Stimulated activated CD4-positive, alpha-beta T cell treated with anti-CD3 and anti-CD28 coated beads, Interleukin-4, amount 100 ng/mL, for 48 hours (primary cell): ENCODE results near the gene AFAP1.

Experiments
- DNase-seq, 2 donors: peaks; one replicate each; pipeline ENCODE4 v3.0.0-alpha.2; 2020; ENCODE audit warnings: low read depth in 2 of 2

Gene AFAP1

DNA sequence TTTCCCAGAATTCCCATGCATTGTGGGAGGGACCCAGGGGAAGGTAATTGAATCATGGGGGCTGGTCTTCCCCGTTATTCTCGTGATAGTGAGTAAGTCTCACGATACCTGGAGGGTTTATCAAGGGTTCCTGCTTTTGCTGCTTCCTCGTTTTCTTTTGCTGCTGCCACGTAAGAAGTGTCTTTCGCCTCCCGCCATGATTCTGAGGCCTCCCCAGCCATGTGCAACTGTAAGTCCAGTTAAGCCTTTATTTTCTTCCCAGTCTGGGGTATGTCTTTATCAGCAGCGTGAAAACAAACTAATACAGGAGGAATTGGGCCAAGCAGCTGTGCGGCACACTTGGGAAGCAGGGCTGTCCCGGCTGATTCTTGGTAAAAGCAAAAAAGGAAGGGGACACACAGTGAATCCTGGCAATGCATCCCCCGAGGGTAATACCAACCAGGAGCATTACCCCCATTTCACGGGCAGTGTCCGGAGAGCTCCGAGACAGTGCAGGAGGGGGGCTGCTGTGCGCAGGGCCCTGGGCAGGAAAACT is 185.7 kb downstream of the AFAP1 start:
- DNase-seq = no peak

DNA sequence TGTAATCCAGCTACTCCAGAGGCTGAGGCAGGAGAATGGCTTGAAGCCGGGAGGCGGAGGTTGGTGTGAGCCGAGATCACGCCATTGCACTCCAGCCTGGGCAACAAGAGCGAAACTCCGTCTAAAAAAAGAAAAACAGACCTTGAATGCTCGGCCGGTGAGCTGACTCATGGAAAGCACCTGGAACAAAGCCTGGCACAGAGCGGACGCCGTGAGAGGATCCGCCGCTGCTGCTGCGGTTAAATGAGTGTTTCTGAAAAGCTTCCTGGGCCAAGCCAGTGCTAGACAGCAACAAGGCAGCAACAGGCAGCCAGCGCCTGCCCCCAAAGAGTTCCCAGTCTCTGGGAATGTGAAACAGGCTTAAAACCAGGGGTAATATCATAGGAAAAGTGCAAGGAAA is 186.4 kb downstream of the AFAP1 start:
- no peak for DNase-seq

DNA sequence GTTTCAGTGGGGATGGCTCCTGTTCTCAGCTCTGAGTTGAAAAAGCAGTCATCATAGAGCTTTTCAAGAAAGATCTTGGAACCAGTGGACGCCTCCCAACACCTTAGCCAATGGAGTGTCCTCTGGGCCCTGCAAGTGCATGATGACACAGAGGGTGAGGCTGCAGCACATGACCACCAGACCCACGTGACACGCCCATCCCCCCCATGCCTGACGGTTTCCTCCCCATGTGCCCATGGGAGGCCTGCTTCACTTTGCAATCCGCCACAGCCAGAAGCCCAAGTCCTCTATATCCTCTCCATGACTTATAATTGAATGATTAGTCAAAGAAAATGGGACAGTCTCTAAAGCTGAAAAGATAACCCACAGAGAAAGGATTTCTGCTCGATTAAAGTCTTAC is 187.0 kb downstream of the AFAP1 start:
- no peak for DNase-seq

DNA sequence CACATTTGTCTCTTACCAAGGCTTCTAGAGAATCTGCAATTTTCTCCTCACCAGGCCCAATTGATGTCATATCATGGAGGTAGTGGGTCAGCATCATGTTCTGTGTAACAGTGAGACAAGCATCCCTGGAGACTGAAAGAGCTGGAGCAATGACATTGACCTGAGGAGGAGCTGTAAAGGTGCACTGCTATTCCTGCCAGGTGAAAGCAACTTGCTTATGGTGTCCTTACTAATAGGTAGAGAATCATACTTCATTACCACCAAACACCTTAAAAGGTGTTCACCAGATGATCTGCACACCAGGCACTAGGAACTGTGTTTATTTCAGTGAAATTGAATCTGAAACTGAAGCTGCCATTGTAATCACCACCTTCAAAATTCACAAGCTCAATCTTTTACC is 188.7 kb downstream of the AFAP1 start:
- no peak for DNase-seq

DNA sequence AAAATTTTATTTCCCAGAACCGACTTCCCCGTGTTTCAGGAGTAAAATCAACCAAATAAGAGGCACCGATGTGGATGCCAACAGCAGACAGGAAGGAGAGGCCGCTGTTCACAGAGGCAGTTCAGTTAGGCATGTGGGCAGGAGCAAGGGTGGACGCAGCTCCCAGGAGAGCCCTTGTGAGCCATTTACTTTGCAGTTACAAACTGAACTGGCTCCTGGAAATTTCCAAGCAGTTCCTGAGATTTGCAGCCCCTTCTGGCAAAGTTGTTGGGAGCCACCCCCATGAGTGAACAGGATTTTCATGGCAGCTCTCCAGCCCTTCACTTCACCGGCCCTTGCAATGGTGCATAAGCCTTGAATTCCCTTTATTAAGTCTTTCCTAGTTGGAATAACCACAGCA is 189.1 kb downstream of the AFAP1 start:
- no peak for DNase-seq

DNA sequence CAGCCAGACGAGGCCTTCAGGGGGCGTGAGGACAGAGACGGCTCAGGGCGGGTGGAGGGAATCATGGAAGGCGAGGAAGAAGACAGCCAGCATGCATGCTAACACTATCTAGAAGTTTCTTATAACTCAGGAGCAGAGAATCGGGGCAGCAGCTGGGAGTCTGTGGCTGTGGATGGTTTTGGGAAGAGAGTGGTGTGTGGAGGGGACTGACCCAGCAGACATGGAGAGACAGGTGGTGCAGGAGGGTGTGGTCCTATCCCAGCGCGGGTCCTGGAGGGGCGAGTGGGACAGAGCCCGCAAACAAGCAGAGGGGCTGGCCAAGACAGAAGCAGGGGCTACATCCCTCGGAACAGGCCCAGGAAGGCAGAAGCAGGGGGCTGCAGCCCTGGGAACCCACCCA is 192.1 kb downstream of the AFAP1 start:
- no peak for DNase-seq

DNA sequence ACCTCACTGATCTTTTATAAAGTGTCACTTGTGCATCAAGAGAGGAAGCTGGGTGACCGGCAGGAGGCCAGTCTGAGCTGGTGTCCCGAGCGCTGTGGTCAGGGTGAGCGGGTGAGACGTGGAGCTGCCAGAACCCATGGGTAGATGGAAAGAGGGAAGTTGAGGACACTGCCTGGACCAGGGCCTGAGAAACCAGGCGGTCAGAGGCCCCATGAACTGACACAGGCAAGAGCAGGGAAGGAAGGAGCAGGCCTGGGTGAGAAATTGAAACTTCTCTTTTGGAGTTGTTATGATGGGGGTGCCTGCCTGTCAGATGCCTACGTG is 192.6 kb downstream of the AFAP1 start:
- DNase-seq = no peak

DNA sequence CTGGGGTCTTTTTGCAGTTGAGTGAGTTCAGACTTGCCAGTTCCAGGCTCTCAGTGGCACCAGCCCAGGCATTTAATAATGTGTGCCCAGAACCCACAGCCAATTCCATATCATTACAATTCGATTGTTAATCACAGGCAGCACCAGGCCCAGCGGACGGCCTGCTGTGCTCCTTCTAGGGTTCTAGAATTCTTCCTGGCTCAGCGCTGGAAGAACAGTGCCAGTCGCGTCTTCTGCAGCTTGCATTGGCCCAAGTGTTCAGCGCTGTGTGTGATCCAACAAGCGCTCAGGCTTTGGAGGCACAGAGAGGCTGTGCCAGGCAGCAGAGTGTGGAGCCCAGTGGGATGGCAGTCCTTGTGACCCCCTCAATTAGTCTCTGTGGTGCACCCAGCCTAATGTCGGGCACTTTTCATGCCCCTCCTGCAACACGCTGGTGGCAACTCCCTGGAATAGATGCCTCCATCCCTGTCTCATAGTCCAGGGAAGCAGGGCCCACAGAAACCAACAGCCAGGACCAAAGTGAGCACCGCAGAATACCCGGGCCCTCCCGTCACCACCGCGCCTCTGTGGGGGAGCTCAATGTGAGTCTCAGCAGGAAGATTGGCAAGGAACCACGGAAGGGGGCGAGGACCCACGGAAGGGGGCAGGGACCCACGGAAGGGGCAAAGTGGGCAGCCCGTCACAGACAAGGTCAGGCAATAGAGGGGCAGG is 193.2 kb downstream of the AFAP1 start:
- DNase-seq = no peak

DNA sequence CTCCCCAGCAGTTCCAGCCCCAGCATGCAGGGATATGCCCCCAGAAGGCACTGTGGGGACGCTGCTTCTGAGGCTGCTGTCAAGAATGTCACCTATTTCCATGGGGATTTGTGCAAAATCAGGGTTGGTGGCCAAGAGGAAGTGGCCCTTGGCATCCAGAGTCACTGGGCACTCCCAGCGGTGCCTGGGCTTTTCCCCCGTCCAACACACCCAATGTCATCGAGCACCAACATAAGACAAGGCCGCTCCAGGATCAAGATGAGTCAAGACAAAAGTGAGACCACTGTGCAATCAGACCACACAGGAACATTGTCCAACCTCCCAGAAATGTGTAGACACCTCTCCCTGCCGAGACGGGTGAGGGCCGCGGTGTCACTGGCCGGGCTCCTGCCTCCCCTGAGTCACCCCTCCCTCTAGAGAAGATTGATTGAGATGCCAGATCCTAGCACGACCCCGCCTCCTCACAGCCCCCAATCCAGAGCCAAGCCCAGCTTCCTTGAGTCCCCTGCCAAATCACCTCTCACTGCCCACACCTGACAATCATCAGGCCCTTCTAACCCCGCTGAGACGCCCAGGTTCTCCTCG is 194.3 kb downstream of the AFAP1 start:
- no peak for DNase-seq

DNA sequence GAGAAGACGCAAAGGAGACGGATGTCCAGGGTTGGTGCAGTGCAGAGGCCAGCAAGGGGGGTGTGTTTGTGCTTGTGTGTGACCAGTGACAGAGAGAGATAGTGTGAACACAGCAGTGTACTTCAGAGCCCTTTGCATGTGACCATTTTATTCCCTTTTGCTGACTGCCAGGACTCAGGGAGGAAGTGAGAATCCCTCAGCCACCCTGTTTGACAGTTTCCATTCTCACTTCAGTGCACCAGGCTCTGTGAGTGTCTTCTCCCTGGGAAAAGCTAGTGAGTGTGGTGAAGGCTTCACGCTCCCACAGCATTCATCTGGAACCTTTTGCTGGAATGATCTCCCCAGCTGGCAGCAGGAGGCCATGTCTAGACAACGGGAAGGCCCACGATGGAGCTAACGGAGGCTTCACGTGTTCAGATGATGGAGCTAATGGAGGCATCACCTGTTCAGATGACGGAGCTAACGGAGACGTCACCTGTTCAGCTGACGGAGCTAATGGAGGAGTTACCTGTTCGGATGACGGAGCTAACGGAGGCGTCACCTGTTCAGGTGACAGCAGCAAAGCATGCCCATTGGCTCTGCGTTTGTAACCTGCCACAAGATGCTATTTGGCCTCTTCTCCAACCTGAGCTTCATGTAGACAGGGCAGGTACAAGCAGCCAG is 195.4 kb downstream of the AFAP1 start:
- no peak for DNase-seq

DNA sequence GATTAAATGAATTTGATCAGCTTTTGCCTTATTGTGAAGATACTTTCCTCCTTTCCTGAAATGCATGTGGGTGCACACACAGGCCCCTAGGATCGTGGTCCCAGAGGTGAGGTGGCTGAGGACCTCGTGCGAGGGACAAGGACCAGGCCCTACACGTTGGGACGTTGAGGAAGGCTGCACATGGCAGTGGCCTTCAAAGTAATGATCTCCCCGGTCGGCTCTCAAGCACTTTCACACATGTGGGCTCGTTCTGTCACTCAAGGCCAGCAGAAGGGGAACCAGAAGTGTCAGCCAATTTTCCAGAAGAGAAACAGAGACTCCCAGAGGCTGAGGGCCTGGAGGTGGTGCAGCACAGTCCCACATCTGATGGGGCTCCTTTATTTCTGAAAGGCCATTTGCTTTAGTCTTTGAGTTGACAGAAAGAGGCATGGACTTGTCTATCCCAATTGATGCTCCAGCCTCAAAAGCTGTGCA is 196.8 kb downstream of the AFAP1 start:
- no peak for DNase-seq

DNA sequence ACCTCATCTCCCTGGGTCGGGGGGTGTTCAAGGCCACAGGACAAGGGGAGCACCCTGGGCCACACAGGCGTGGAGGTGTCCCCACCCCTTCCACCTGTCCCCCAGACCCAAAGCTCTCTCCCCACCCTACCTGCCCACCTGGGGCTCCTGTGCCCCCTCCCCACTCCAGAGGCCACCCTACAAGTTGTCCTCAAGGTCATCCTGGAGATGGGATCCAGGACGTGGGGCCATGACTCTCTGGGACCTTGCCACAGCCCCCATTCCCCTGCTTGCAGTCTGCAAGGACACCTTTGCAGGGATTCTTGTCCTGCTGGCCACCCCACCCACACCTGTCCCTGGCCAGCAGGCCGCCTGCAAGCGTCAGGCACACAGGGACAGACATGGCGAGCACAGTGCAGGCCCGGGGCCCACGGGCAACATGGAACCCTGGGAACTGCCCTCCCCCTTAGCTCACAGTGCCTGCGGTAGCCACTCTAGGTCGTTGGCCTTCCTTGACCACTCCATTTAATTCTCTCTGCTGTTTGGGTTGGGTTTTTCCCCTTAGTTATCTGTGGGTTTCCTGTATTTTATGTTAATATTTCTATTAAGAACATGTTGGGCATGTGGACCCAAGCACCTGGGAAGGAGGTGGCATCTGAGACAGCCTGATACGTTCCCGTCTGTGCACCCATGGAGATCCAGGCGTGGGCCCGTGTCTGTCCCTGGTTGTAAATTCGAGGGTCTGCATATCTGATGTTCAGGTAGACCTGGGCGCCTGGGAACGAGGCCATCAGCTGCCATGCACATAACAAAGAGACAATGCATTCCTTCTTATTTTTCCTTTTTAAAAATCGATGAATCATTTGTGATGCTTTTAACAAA is 197.5 kb downstream of the AFAP1 start:
- no peak for DNase-seq

DNA sequence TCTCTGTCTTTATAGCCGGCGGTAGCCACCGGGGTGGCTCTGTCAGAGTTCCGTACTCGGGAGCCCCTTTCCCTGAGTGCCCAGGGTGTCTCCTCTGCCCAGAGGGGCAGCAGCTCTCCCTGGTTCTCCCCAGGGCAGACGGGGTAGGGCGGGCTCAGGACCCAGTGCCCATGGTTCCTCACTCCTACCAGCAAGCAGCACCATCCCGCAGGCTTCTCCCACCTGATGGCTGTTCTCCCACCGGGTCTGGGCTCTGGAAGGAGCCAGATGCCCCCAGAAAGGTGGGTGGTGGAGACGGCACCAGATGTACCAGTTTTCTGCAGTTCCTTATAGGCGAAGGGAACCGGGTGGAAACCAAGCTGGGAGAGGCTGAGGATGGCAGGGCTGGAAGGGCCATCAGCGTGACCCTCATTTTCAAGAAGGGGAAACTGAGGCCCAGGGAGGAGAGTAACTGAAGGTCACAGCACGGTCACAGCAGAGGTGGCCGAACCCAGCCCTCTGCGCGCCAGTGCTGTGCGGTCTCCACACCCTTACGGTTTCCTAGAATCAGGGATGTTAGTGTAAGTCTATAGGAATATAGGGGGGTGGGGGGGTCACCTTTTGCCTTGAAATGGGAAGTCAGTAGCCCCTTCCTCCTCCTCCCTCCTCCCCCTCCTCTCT is 198.7 kb downstream of the AFAP1 start:
- no peak for DNase-seq

DNA sequence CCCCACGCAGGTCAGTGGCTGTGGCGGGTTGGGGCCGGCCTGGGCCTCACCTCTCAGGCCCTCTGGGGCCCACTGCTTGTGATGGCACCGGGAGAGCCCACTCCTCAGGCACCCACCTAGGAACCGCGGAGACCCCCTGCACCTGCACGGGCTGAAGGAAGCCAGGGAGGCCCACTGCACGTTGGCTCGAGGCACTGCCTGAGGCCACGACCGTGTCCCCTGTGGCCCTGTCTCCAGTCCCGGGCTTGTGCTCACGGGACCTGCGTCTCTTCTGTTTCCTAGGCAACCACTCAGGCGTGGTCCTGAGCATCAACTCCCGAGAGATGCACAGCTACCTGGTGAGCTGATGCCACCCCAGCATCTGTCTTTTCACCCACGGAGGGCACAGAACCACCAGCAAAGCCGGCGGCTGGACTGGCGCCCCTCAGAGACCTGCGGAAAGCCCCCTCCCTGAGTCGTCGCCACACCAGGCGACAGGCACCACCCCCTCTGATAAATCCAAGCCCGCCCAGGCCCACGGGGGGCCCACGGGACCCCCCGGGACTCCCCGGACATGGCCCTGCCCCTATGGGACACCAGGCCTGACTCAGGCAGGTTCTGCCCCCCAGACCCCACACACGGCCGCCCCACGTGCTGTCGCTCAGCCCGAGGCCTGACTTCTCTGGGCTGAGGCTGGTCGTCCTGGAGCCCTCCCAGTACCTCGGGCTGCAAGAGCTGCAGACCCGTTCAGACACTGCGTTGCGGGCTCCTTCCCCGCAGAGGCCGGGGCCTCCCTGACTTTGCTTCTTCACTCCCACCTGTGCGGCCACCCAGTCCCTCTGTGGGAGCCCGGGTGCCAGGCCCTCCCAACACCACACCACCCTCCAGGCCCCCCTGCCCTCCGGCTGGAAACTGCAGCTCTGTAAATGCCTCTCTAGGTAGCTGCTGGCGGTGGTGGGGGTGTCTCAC is 199.5 kb downstream of the AFAP1 start:
- no peak for DNase-seq

DNA sequence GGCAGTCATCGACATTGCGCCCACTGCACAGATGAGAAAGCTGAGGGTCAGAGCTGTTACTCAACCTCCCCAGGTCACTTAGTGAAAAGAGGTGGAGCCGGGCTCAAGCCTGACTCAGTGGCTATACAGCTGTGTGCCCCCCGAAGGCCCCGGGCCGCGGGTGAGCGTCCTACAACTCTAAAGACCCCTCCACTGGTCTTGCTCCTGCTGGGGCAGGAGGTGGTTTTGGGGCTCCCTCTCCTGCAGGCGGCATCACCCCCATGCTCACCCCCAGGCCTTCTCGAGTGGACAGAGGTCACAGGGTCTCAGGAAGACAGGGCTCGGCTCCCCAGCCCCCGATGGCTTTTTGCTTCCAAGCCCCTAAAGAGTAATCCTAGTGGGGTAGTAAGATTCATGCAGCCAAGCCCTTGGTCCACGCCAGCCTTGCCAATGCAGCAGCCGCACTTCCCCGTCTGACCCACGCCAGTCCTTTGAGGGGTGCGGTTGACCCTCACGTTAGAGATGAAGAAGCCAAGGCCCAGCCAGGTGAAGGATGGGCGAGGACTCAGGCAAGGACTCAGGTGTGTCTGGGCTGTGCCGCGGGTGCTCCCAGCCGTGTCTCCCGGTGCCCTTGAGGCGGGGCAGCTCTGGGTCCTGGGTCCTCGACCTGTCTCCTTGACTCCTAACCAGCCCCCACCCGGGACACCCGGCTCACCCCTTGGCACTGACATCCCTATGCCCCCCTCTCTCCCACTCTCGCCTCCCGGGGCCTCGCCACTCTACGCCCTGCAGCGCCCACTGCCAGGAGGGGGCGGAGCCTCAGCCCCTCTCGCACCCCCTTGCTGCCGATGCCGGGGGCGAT is 200.4 kb downstream of the AFAP1 start:
- DNase-seq = no peak

DNA sequence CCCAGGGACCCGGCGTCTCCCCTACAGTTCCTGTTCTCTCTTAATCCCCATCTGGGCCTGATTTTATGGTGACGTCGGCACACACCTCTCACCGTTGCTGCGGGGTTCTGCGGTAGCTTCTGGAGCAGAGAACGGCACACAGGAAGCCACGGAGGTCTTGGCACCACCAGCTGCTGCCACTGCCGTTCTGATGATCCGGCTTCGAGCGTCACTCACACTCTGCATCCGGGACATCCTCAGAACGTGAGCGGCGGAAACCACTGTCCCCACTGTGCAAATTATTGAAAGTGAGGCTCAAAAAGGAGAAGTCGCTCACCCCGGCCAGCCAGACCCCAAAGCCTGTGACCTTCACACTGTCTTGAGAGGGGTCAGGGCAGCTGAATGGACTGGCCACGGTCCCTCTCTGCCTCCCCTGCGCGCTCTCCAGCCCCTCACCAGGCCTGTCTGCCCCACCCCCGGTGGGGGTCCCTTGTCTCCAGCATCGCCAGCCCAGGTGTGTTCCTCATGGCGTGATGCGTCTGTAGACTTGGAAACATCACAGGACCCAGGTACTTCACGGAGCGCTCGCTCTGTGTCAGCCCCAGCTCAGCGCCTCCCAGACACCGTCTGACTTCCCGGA is 201.1 kb downstream of the AFAP1 start:
- no peak for DNase-seq

DNA sequence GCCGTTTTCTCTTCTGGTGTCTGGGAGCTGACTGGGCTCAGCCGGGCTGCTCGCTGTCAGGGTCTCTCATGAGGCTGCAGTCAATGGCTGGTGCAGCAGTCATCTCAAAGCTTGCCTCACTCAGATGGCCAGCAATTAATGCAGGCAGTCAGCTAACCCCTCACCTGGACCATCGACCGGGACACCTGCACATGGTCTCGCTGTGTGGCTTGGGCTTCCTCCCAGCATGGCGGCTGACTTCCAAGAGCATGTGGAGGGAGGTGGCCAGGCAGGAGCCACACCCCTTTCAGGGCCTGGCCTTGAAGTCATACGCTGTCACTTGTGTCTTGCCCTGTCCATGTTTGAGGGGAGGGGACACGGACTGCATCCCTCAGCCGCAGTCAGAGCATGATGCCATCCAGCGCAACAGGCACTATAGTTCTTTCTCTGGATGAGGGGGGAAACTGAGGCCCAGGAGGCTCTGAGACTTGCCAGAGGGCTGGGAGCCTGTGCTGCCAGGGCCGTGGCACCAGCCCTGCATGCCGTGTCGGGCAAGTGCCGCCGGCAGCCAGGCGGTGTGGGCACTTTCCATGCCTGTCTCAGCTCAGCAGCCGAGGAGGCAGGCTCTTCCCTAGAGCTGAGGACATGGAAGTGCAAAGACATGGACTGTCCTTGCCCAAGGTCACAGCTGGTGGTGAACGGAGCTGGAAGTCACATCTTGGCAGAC is 201.8 kb downstream of the AFAP1 start:
- DNase-seq = no peak

DNA sequence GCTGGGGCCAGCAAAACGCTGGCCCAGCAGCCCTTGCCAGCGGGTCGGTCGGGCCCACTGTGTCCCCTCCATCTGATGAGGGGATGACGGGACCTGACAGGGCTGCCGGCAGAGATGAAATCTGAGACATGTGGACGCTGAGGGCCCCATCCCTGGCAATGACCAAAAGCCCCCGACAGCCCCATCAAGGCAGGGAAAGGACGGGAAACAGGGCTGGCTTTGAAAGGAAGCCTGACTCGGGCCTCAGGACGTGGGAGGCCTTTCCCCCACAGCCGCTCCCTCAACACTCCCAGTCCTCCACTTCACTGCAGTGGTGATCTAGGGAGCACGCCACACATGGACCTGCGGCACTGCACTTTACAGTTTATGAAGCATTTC is 202.4 kb downstream of the AFAP1 start:
- no peak for DNase-seq
